ENCODE data around the gene ALDH4A1.

The ALDH4A1 gene

DNA sequence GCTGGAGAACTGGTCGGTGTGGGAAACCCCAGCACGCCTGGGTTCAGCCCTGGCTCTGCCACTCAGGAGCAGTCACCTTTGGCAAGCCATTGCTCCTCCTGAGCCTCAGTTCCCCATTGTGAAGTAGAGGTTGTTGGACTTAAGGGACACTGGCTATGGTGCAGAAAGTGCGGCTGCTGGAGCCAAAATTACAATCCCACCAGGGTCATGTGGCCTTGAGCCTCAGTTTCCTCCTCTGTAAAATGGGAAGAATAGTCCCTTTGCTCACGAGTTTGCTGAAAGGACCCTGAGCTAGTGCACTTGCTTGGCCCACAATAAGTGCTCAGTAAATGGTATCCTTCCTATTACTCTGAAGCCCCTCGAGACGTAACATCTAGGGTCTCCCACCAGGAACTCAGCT, 28.3 kb downstream of the ALDH4A1 start:
- H3K4me3 ChIP-seq (ENCODE audit: low read depth in 1 of 2, low read length in 2 of 2), result no peak overlapping the region
- no peaks in the 10 kb centered on the region for H3K9me3 ChIP-seq (ENCODE audit: insufficient read depth, low read length, severe bottlenecking)
- no peak for TF ChIP-seq EZH2 (IDR thresholded peaks at IDR 0.05; ENCODE audit: borderline replicate concordance, low read depth, low read length, severe bottlenecking)
- TF ChIP-seq, protein P1, sequence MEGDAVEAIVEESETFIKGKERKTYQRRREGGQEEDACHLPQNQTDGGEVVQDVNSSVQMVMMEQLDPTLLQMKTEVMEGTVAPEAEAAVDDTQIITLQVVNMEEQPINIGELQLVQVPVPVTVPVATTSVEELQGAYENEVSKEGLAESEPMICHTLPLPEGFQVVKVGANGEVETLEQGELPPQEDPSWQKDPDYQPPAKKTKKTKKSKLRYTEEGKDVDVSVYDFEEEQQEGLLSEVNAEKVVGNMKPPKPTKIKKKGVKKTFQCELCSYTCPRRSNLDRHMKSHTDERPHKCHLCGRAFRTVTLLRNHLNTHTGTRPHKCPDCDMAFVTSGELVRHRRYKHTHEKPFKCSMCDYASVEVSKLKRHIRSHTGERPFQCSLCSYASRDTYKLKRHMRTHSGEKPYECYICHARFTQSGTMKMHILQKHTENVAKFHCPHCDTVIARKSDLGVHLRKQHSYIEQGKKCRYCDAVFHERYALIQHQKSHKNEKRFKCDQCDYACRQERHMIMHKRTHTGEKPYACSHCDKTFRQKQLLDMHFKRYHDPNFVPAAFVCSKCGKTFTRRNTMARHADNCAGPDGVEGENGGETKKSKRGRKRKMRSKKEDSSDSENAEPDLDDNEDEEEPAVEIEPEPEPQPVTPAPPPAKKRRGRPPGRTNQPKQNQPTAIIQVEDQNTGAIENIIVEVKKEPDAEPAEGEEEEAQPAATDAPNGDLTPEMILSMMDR (IDR thresholded peaks at IDR 0.05; ENCODE audit: borderline replicate concordance, extremely low read depth, low read length, poor library complexity, severe bottlenecking), result no peak
- no peaks in the 10 kb centered on the region; the same call in 1 of the 2 replicates for H4K20me1 ChIP-seq (ENCODE audit: insufficient read depth, low read length)
- no peak overlapping the region for H3K9ac ChIP-seq (ENCODE audit: low read depth, low read length)
- no peak overlapping the region for H3K4me2 ChIP-seq (ENCODE audit: insufficient read depth, low read length)
- no peaks in the 10 kb centered on the region for H3K36me3 ChIP-seq (ENCODE audit: insufficient read depth, low read length)
- no peaks in the 10 kb centered on the region for H3K4me1 ChIP-seq (ENCODE audit: insufficient read depth, low read length)
- H2AFZ ChIP-seq (ENCODE audit: low read depth, low read length), result no peak overlapping the region
- ATAC-seq (ENCODE audit: insufficient read depth, low read depth) (no peak), DNase-seq (no peak)
- no peak overlapping the region for H3K27ac ChIP-seq (ENCODE audit: low read length)
- no peaks in the 10 kb centered on the region for H3K79me2 ChIP-seq (ENCODE audit: insufficient read depth, low read length)
- no peaks in the 10 kb centered on the region for H3K27me3 ChIP-seq (ENCODE audit: insufficient read depth, low read length, poor library complexity)

DNA sequence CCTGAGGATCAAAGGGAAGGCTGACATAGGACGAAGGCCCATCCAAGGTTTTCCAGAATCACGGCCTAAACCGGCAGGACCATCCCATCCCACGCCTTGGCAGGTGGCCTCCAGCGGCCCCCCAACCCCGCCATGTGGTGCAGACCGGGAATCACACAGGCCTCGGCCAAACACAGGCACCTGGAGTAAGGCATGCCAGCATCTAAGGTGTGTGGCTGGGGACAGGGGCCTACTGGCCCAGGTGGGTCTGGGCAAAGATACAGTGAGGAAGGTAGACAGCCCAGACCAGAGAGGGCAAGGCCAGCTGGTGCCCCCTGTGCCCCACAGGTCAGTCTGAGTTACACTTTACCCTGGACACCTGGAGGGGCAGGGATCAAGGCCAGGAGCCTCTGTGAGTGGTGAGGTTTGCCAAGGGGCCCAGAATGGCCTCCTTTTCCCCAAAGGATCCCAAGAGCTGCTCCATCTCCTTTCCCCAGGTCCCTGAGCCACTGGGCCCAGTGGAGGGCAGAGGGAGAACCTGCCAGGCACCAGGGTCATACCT, 30.2 kb downstream of the ALDH4A1 start:
- Histone ChIP-seq H3K4me2 (ENCODE audit: insufficient read depth, low read length) (no peak overlapping the region), H3K4me3 (ENCODE audit: low read depth in 1 of 2, low read length in 2 of 2) (no peak overlapping the region), H3K36me3 (ENCODE audit: insufficient read depth, low read length) (no peaks in the 10 kb centered on the region), H3K4me1 (ENCODE audit: insufficient read depth, low read length) (no peaks in the 10 kb centered on the region), H3K9ac (ENCODE audit: low read depth, low read length) (no peak overlapping the region), H4K20me1 (ENCODE audit: insufficient read depth, low read length) (no peaks in the 10 kb centered on the region; the same call in 1 of the 2 replicates), H3K27ac (ENCODE audit: low read length) (no peak overlapping the region), H3K27me3 (ENCODE audit: insufficient read depth, low read length, poor library complexity) (no peaks in the 10 kb centered on the region), H3K79me2 (ENCODE audit: insufficient read depth, low read length) (no peaks in the 10 kb centered on the region), H2AFZ (ENCODE audit: low read depth, low read length) (no peak overlapping the region), H3K9me3 (ENCODE audit: insufficient read depth, low read length, severe bottlenecking) (no peaks in the 10 kb centered on the region)
- no peak for ATAC-seq (ENCODE audit: insufficient read depth, low read depth)
- TF ChIP-seq, protein P1 (IDR thresholded peaks at IDR 0.05; ENCODE audit: borderline replicate concordance, extremely low read depth, low read length, poor library complexity, severe bottlenecking), result no peak
- TF ChIP-seq EZH2 (IDR thresholded peaks at IDR 0.05; ENCODE audit: borderline replicate concordance, low read depth, low read length, severe bottlenecking), result no peak
- no peak for DNase-seq

DNA sequence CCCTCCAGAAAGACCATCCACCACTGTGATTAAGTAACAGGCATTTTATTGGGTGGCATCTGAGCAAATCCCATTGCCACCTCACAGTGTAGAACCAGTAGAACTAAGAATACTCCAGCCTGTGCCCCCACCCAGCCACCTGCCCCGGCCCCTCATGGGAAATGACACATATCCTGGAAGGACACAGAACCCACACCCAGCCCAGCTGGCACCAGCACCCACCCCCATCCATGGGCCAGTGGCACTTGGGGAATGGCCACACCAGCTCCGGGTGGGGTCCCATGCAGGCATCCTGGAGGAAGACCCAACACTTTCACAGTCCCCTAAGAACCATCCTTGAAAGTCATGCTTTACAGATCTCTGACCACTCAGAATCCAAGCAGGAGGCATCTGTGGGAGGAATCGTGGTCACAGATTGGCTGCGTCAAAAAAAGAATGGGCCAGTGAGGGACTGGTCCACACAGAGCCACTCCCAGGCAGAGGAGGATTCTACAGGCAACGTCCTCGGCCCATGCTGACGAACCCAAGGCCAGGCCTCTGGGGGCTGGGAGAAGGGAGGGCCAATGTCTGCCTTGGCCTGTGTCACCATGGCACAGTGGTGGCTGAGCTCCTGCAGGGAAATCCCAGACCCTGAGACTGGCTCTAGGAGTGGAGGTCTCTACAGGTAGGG, 30.8 kb downstream of the ALDH4A1 start:
- Histone ChIP-seq H3K4me3 (ENCODE audit: low read depth in 1 of 2, low read length in 2 of 2) (no peak overlapping the region), H3K4me1 (ENCODE audit: insufficient read depth, low read length) (no peaks in the 10 kb centered on the region), H4K20me1 (ENCODE audit: insufficient read depth, low read length) (no peaks in the 10 kb centered on the region; the same call in 1 of the 2 replicates), H3K36me3 (ENCODE audit: insufficient read depth, low read length) (no peaks in the 10 kb centered on the region), H3K79me2 (ENCODE audit: insufficient read depth, low read length) (no peaks in the 10 kb centered on the region), H2AFZ (ENCODE audit: low read depth, low read length) (no peak overlapping the region), H3K4me2 (ENCODE audit: insufficient read depth, low read length) (no peak overlapping the region), H3K9ac (ENCODE audit: low read depth, low read length) (no peak overlapping the region), H3K27ac (ENCODE audit: low read length) (no peak overlapping the region), H3K27me3 (ENCODE audit: insufficient read depth, low read length, poor library complexity) (no peaks in the 10 kb centered on the region), H3K9me3 (ENCODE audit: insufficient read depth, low read length, severe bottlenecking) (no peaks in the 10 kb centered on the region)
- DNase-seq (no peak), ATAC-seq (ENCODE audit: insufficient read depth, low read depth) (no peak)
- no peak for TF ChIP-seq EZH2 (IDR thresholded peaks at IDR 0.05; ENCODE audit: borderline replicate concordance, low read depth, low read length, severe bottlenecking)
- TF ChIP-seq, protein P1 (IDR thresholded peaks at IDR 0.05; ENCODE audit: borderline replicate concordance, extremely low read depth, low read length, poor library complexity, severe bottlenecking), result no peak
